Activated naive CD8-positive, alpha-beta T cell treated with anti-CD3 and anti-CD28 coated beads for 36 hours (primary cell): ENCODE data around the gene STYK1. TPM values are rescaled to one million over a fixed set of nuclear protein-coding genes. Genes with fewer than 3 reads are reported as not detected.
A peak's percentile ranks its signal among the peaks of the same experiment; 100 is the strongest.

Experiments used
- DNase-seq: peaks from one replicate; pipeline ENCODE4 v3.0.0; 2021
- H3K27ac Mint-ChIP-seq: one replicate; pipeline ENCODE4 v1.8.0; 2022; ENCODE audit warnings: mild to moderate bottlenecking, moderate library complexity, mixed read lengths
- H3K27me3 Mint-ChIP-seq: one replicate; pipeline ENCODE4 v1.8.0; 2022; ENCODE audit warnings: mild to moderate bottlenecking, mixed read lengths
- H3K36me3 Mint-ChIP-seq: one replicate; pipeline ENCODE4 v1.8.0; 2021; ENCODE audit warnings: mild to moderate bottlenecking, mixed read lengths
- H3K4me1 Mint-ChIP-seq: one replicate; pipeline ENCODE4 v1.8.0; 2021; ENCODE audit warnings: mixed read lengths
- H3K4me3 Mint-ChIP-seq: one replicate; pipeline ENCODE4 v1.8.0; 2022; ENCODE audit warnings: mild to moderate bottlenecking, moderate library complexity, mixed read lengths
- H3K9me3 Mint-ChIP-seq: one replicate; pipeline ENCODE4 v1.8.0; 2022; ENCODE audit warnings: mixed read lengths
- total RNA-seq, 2 experiments: library from RNA; stranded (reverse); gene quantifications; one replicate each; pipeline ENCODE4 v1.2.3, GENCODE V29; 2021

Gene STYK1
- total RNA-seq, 2 experiments from 2014 or later: 0.46 to 0.56 TPM

DNA sequence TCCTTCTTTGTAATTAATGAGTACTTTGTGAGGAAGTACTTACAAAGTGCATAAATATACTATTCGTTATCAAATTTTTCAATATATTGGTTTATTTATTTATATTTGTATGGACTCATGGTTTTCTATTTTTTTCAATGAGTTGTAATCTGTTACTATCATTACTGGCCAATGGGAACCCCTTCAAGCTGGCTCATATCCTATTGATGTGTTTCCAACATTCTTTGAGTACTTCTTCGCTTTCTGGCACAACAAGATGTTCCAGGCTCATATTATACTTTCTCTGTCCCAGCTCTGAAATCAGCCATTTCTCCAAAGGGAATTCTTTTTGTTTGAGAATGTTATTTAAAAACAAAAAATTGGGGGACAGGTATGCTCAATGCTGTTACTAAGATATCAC lies 31.8 kb upstream of the STYK1 start:
- H3K4me1 Mint-ChIP-seq: peaks cover 16% of the 10 kb centered on the region
- H3K27ac Mint-ChIP-seq: no peak overlapping the region
- no peak overlapping the region for H3K4me3 Mint-ChIP-seq
- no peaks in the 10 kb centered on the region for H3K27me3 Mint-ChIP-seq
- no peaks in the 10 kb centered on the region for H3K9me3 Mint-ChIP-seq
- DNase-seq: no peak
- H3K36me3 Mint-ChIP-seq: peaks cover 60% of the 10 kb centered on the region

GRCh38 chr12:10701843-10702242 lies 28.0 kb upstream of the STYK1 start:
- Mint-ChIP-seq H3K36me3 (peaks cover 47% of the 10 kb centered on the region), H3K27me3 (no peaks in the 10 kb centered on the region), H3K4me1 (peaks cover 26% of the 10 kb centered on the region), H3K27ac (peak overlapping the region; percentile 52), H3K4me3 (no peak overlapping the region), H3K9me3 (no peaks in the 10 kb centered on the region)
- no peak for DNase-seq

DNA sequence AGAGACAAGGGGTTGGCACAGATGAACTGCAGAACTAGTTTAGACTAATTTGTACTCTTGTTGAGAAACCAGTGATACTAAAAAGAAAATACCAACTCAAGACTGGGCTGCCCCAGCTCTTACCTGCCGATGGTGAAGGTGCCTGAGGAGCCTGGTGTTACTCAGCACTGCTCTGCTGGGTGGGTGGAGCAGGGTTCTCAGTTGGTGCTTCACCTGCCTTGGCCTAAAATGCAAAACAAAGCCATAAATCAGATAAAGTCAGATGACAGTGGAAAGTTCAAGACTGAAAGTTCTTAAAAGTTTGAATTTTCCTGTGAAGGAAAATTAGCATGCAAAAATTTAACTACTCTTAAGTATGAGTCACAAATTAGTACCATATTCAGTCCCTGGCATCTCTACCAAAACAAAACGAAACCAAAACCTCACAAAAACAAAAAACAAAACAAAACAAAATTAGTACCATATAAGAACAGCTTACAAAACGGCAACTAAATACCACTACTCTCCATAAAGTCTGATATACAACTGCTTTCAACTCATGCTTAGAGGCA lies 27.4 kb upstream of the STYK1 start:
- H3K9me3 Mint-ChIP-seq: no peaks in the 10 kb centered on the region
- peaks cover 26% of the 10 kb centered on the region for H3K4me1 Mint-ChIP-seq
- no peak overlapping the region for H3K4me3 Mint-ChIP-seq
- H3K27ac Mint-ChIP-seq: peak overlapping the region; percentile 83
- no peaks in the 10 kb centered on the region for H3K27me3 Mint-ChIP-seq
- peaks cover 49% of the 10 kb centered on the region for H3K36me3 Mint-ChIP-seq
- DNase-seq: peak; percentile 41

- Mint-ChIP-seq H3K27me3 (no peaks in the 10 kb centered on the region), H3K9me3 (no peaks in the 10 kb centered on the region), H3K4me1 (peaks cover 23% of the 10 kb centered on the region), H3K36me3 (peaks cover 50% of the 10 kb centered on the region), H3K4me3 (no peak overlapping the region), H3K27ac (no peak overlapping the region)
- no peak for DNase-seq
Observed at GRCh38 chr12:10700581-10700980, 26.7 kb upstream of the STYK1 start.

DNA sequence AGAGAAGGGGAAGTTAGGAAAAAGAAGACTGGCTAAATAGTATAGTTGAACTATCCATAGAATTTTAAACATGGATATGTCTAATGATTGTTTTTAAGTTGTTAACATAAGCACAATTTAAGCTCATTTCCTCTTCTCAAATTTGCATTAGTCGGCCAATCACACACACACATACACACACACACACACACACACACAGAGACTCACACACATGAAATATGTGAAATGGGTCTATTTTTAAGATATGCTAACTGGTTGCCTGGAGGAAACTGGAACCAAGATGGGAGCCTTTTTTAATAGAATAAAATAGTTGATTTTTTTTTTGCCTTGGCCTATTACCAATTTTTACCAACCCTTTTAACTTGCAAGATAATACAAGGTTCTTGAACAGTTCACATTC lies 24.0 kb upstream of the STYK1 start:
- Mint-ChIP-seq H3K27ac (no peak overlapping the region), H3K4me3 (no peak overlapping the region), H3K36me3 (peaks cover 51% of the 10 kb centered on the region)

DNA sequence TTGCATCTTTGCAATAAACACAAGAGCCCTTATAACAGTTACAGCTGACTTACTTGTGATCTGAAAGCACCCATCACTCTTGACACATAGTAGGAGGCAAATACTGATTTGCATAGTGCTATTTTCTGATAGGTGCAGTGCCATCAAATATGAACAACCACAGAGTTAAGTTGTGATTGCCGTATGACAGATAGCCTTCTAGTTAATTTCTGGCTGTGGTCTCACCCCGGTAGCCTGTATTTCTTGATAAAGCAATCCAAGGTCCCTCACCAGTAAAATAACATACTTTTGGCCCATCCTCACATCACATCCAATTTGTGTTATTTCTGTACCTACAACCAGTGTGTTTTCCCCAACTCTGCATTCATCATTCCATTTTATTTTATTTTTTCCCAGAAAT lies 23.3 kb upstream of the STYK1 start:
- no peak overlapping the region for H3K27ac Mint-ChIP-seq

More for the DNA sequence above, 24.0 kb upstream of the STYK1 start:
- Mint-ChIP-seq H3K27me3 (no peaks in the 10 kb centered on the region), H3K9me3 (no peaks in the 10 kb centered on the region), H3K4me1 (peaks cover 23% of the 10 kb centered on the region)
- no peak for DNase-seq

GRCh38 chr12:10690906-10691305 lies 17.1 kb upstream of the STYK1 start:
- peaks cover 8% of the 10 kb centered on the region for H3K27me3 Mint-ChIP-seq
- H3K4me1 Mint-ChIP-seq: no peaks in the 10 kb centered on the region
- no peak for DNase-seq
- peaks cover 15% of the 10 kb centered on the region for H3K36me3 Mint-ChIP-seq
- no peak overlapping the region for H3K4me3 Mint-ChIP-seq
- peaks cover 7% of the 10 kb centered on the region for H3K9me3 Mint-ChIP-seq
- H3K27ac Mint-ChIP-seq: no peak overlapping the region

More for the DNA sequence above, 23.3 kb upstream of the STYK1 start:
- Mint-ChIP-seq H3K4me3 (no peak overlapping the region), H3K9me3 (no peaks in the 10 kb centered on the region), H3K27me3 (no peaks in the 10 kb centered on the region), H3K4me1 (peaks cover 23% of the 10 kb centered on the region), H3K36me3 (peaks cover 49% of the 10 kb centered on the region)
- DNase-seq: no peak

DNA sequence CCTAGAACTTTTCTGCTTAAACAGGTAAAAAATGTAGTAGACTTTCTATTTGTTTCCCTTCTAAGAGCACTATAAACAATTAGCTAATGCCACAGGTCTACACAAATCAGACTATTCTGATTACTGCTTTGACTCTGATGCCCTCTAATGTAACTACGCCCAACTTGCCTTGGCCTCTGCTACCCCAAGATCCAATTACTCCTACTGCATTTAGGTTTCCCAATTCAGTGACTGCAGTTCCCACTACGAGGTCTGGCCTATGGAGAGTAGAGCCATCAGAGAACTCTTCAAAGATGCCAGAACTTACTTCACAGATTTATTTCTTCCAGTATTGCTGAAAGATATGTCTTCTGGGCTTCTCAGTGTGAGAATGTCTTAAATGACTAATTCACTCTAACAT lies 15.3 kb upstream of the STYK1 start:
- Mint-ChIP-seq H3K9me3 (peaks cover 7% of the 10 kb centered on the region), H3K27me3 (peaks cover 18% of the 10 kb centered on the region), H3K36me3 (peaks cover 8% of the 10 kb centered on the region), H3K4me3 (no peak overlapping the region), H3K27ac (no peak overlapping the region), H3K4me1 (no peaks in the 10 kb centered on the region)
- DNase-seq: no peak

DNA sequence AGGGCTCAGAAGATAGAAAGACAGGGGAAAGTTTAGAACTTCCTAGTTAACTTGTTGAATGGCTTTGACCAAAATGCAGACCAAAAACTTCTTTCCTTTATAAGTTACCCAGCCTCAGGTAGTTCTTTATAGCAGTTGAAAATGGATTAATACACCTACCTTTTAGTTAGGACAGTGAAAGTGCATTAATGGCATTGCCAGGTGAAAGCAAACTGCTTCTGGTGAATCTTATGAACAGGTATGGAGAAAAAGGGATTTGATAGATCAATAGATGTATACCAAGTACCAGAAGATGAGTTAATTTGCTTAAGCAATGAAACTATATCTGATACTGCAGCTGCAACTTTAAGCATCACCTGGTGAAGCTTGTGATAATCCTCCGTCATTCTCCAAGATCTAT lies 14.2 kb upstream of the STYK1 start:
- no peak overlapping the region for H3K27ac Mint-ChIP-seq
- H3K27me3 Mint-ChIP-seq: peaks cover 18% of the 10 kb centered on the region
- no peaks in the 10 kb centered on the region for H3K4me1 Mint-ChIP-seq
- no peak for DNase-seq
- H3K4me3 Mint-ChIP-seq: no peak overlapping the region
- H3K36me3 Mint-ChIP-seq: peaks cover 4% of the 10 kb centered on the region
- peaks cover 7% of the 10 kb centered on the region for H3K9me3 Mint-ChIP-seq

DNA sequence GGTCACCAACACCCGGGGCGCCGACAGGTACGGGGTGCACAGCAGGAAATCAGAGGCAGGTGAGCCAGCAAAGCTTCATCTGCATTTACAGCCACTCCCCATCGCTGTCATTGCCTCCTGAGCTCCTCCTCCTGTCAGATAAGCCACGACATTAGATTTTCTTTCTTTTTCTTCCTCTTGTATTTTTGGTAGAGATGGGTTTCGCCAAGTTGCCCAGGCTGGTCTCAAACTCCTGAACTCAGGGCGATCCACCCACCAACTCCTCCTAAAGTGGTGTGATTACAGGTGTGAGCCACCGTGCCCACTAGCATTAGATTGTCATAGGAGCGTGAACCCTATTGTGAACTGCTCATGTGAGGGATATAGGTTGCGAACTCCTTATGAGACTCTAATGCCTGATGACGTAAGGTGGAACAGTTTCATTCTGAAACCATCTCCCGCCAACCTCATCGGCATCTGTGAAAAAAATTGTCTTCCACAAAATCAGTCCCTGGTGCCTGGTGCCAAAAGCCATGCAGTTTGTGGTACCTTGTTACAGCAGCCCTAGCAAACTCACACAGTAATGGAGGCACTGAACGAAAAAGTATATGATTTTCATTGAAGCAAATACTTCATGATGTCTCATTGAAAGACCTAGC lies 1.5 kb downstream of the STYK1 start:
- Mint-ChIP-seq H3K4me3 (peak overlapping the region; percentile 56), H3K27me3 (peaks cover 23% of the 10 kb centered on the region), H3K27ac (peak overlapping the region; percentile 26), H3K9me3 (peaks cover 3% of the 10 kb centered on the region), H3K4me1 (peaks cover 44% of the 10 kb centered on the region), H3K36me3 (no peaks in the 10 kb centered on the region)
- DNase-seq: no peak

DNA sequence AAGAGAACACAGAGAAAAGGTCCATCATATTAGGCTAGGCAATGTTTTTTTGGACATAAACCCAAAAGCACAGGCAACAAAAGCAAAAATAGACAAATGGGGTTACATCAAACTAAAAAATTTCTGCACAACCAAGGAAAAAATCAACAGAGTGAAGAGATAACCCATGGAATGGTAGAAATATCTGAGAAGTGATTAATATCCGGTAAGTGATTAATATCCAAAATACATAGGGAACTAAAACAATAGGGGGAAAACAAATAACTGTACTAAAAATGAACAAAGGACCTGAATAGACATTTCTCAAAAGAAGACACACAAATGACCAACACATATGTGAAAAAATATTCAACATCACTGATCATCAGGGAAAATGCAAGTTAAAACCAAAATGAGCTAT lies 4.3 kb downstream of the STYK1 start:
- H3K27ac Mint-ChIP-seq: no peak overlapping the region
- no peaks in the 10 kb centered on the region for H3K36me3 Mint-ChIP-seq
- DNase-seq: no peak
- peaks cover 36% of the 10 kb centered on the region for H3K4me1 Mint-ChIP-seq
- H3K9me3 Mint-ChIP-seq: peaks cover 3% of the 10 kb centered on the region
- H3K4me3 Mint-ChIP-seq: no peak overlapping the region
- H3K27me3 Mint-ChIP-seq: peaks cover 5% of the 10 kb centered on the region

DNA sequence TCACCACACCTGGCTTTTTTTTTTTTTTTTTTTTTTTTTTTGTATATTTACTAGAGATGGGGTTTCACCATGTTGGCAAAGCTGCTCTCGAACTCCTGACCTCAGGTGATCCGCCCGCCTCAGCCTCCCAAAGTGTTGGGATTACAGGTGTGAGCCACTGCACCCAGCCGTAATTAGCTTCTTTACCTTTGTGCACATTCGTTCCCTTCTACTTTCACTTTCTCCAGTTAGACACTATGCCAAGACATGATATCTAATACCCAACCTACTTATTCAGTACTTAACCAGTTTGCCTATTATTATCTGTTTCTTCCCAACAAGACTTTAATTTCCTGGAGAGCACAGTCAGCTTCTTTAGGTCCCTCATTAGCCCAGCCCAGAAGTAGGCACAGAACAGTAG lies 5.3 kb downstream of the STYK1 start:
- peaks cover 31% of the 10 kb centered on the region for H3K4me1 Mint-ChIP-seq
- H3K36me3 Mint-ChIP-seq: no peaks in the 10 kb centered on the region
- DNase-seq: no peak
- peaks cover 5% of the 10 kb centered on the region for H3K27me3 Mint-ChIP-seq
- no peak overlapping the region for H3K27ac Mint-ChIP-seq
- H3K4me3 Mint-ChIP-seq: peak overlapping the region; percentile 49
- peaks cover 3% of the 10 kb centered on the region for H3K9me3 Mint-ChIP-seq

DNA sequence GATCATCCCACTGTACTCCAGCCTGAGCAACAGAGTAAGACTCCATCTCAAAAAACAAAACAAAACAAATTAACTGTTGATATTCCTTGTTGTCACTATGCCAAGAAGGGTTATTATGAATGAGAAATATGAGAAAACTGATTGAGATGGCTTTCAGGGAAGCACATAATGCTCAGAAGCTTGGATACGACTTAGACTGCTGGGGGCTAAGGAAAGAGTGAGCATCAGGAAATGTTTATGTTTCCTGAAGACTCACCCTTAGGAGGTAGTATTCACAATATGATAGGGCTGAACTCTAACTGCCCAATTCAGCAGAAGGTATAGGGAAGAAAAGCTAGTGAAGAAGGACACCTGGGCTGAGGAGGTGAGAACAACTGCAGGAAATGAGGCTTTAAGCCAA lies 6.3 kb downstream of the STYK1 start:
- H3K9me3 Mint-ChIP-seq: peaks cover 3% of the 10 kb centered on the region
- H3K4me3 Mint-ChIP-seq: no peak overlapping the region
- no peak for DNase-seq
- H3K4me1 Mint-ChIP-seq: peaks cover 25% of the 10 kb centered on the region
- no peak overlapping the region for H3K27ac Mint-ChIP-seq
- peaks cover 5% of the 10 kb centered on the region for H3K27me3 Mint-ChIP-seq
- no peaks in the 10 kb centered on the region for H3K36me3 Mint-ChIP-seq

- Mint-ChIP-seq H3K4me3 (no peak overlapping the region), H3K27me3 (peaks cover 5% of the 10 kb centered on the region), H3K36me3 (no peaks in the 10 kb centered on the region), H3K4me1 (peaks cover 14% of the 10 kb centered on the region), H3K9me3 (no peaks in the 10 kb centered on the region), H3K27ac (no peak overlapping the region)
- DNase-seq: no peak
Observed at GRCh38 chr12:10664499-10664898, 9.4 kb downstream of the STYK1 start.

DNA sequence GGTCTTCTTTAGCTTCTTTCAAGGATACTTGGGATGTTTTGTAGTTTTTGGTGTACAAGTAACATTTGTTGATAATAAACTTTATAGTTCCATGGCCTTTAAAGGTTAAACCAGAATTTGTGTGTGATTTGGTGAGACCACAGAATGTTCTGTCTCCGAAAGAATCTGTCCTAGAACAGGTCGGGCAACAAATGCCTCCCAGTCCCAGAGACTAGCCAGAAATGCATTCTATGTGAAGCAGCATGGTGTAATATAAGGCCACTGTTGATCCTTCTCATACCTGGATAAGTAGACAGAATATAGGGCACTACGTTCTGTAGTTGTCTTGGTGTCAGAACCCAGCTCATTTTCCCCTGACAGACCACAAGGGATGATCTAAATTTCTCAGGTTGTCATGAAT lies 10.0 kb downstream of the STYK1 start:
- peaks cover 5% of the 10 kb centered on the region for H3K27me3 Mint-ChIP-seq
- no peak for DNase-seq
- peaks cover 11% of the 10 kb centered on the region for H3K4me1 Mint-ChIP-seq
- no peaks in the 10 kb centered on the region for H3K36me3 Mint-ChIP-seq
- H3K4me3 Mint-ChIP-seq: no peak overlapping the region
- no peak overlapping the region for H3K27ac Mint-ChIP-seq
- H3K9me3 Mint-ChIP-seq: no peaks in the 10 kb centered on the region

DNA sequence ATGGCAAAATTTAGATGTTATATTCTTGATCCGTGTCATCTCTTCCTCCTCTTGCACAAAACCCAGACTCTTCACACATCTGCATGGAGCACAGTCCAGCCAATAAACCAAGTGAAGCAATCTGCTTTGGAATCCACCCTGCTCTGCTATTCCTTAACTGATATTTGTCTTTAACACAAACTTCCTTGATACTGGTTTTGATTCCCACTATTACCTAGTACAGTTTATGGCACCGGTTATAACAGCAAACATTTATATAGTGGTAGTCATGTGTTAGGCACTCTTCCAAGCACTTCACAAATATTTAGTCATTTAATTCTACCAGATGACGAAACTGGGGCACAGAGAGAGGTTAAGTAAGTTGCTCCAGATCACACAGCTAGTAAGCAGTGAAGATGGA lies 12.5 kb downstream of the STYK1 start:
- DNase-seq: no peak
- H3K27me3 Mint-ChIP-seq: no peaks in the 10 kb centered on the region
- H3K36me3 Mint-ChIP-seq: no peaks in the 10 kb centered on the region
- peaks cover 2% of the 10 kb centered on the region for H3K9me3 Mint-ChIP-seq
- no peak overlapping the region for H3K4me3 Mint-ChIP-seq
- no peak overlapping the region for H3K27ac Mint-ChIP-seq
- no peaks in the 10 kb centered on the region for H3K4me1 Mint-ChIP-seq
